Stimulated activated CD8-positive, alpha-beta memory T cell treated with anti-CD3 and anti-CD28 coated beads, Interleukin-12 subunit alpha, Interleukin-12 subunit beta, amount 100 ng/mL, for 24 hours (primary cell): ENCODE results near the gene TRAF3IP3.

ENCODE experiments used
- DNase-seq: peaks from one replicate; pipeline ENCODE4 v3.0.0-alpha.2; 2020; ENCODE audit errors: extremely low read depth

Gene TRAF3IP3

GRCh38 chr1:209737118-209737505 lies 18.7 kb upstream of the TRAF3IP3 start:
- no peak for DNase-seq

- DNase-seq: no peak
Observed at GRCh38 chr1:209738270-209738669, 17.6 kb upstream of the TRAF3IP3 start.

DNA sequence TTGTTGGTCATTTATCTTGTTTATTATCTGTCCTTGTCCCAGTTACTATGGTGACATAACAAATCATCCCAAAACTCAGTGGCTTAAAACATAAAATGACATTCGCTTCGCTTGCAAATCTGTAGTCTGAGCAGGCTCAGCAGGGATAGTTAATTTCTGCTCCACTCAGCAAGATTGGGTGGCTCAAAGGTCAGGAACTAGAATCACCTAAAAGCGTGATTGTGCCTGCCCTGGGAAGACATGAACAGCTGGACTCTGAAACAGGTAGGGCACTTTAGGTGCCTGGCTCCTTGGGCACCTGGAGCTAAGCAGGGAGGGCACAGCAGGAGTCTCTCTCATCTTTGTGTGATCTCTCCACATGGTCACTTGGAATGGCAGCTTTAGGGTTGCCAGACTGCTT lies 14.7 kb upstream of the TRAF3IP3 start:
- DNase-seq: no peak

DNA sequence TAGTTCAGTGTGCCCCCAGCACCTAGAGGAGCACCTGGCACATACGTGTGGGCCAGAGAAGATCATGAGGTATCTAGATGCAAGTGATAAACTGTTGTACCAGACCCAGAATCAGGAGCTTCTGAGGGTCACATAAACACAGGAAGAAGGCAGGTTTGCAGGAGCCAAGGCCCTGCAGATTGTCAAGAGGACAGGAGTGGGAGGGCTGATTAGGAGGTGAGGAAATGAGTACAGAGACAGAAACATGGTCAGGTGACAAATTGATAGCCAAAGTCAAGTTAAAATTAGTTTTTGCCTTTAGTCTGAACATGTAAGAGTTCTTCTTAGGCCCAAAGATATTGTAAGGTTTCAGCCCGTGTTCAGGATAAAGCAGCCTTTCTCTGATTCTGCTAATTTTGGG lies 14.0 kb upstream of the TRAF3IP3 start:
- DNase-seq: no peak

GRCh38 chr1:209742409-209743144 lies 13.3 kb upstream of the TRAF3IP3 start:
- no peak for DNase-seq

- DNase-seq: no peak
Observed at GRCh38 chr1:209743145-209743482, 12.7 kb upstream of the TRAF3IP3 start.

GRCh38 chr1:209746451-209747165 lies 9.2 kb upstream of the TRAF3IP3 start:
- no peak for DNase-seq

DNA sequence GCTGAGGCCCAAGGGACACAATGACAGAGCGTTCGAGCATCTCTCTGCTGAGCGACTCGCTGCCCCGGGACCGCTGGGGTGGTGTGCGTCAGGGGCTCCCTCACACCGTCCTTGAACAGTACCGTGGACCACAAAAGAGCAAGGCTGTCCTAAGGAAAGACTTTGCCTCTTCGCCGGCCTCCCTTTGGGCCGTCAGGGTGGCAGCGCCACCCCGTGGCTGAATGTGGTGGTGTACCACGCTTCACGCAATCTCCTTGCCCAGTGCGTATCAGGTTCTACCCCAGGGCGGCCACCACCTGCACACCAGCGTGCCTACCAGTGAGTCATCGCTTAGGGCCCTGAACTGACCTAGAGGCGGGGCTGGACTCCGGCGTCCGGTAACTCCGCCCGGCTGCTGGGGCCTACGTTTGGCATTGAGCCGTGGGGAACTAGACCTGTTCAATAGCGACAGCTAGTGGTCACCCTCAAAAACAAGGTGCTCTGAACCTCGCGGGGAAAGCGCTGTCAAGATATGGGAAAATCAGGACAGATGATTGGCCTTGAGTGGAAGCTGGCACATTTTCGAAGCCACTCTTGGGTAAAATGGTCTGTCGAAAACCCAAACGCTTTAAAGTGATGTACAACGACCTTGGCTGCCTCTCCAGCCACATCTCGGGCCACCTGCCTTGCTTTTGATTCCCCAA lies 8.1 kb upstream of the TRAF3IP3 start:
- peak; percentile 61 for DNase-seq

GRCh38 chr1:209748620-209749019 lies 7.2 kb upstream of the TRAF3IP3 start:
- DNase-seq: no peak

DNA sequence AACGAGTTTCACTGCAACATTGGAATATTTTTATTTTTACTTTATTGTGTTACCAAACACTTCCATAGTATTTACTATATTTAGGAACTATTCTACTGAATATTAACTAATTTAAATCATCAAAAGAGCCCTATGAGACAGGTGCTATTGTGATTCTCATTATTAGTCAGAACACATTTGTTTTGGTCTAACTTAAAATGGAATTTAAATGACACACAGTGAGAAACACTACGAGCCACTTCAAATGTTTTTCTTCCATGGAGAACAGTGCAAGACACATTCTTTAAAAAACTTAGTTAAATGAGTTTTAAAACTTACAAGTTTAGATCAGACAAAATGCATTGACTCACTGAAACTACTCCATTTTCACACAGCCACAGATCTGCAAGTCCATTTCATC lies 6.6 kb upstream of the TRAF3IP3 start:
- DNase-seq: no peak

DNA sequence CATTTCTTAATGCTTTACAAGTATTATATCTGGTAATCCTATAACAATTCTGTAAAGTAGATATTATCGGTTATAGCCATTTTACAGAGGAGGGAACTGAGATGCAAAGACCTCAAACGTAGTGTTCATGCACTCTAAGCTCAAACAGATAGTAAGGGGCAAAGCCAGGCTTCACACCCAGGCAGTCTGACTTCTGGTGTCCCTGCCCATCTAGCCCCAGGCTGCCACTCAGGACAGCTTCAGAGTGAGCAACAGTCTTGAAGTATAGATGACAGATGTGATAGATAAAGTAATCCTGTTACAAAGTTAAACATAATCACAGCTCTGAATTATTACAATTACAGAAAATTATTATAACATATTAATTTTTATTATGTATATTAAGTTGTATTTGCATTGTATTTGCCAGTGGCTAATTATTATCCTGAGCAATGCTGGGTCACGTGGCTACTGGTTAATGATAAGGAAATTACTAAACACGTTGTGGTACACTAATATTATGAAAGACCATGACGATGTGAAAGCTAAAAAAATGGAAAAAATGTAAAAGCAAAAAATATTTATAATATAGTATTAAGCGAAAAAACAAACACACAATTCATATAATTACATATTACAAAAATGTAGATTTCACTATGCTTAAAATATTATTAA lies 6.1 kb upstream of the TRAF3IP3 start:
- no peak for DNase-seq

- DNase-seq: no peak
Observed at GRCh38 chr1:209751627-209752231, 4.1 kb upstream of the TRAF3IP3 start.

- no peak for DNase-seq
Observed at GRCh38 chr1:209752890-209753289, 3.0 kb upstream of the TRAF3IP3 start.

GRCh38 chr1:209755256-209755655 lies 597 bp upstream of the TRAF3IP3 start:
- DNase-seq: no peak

DNA sequence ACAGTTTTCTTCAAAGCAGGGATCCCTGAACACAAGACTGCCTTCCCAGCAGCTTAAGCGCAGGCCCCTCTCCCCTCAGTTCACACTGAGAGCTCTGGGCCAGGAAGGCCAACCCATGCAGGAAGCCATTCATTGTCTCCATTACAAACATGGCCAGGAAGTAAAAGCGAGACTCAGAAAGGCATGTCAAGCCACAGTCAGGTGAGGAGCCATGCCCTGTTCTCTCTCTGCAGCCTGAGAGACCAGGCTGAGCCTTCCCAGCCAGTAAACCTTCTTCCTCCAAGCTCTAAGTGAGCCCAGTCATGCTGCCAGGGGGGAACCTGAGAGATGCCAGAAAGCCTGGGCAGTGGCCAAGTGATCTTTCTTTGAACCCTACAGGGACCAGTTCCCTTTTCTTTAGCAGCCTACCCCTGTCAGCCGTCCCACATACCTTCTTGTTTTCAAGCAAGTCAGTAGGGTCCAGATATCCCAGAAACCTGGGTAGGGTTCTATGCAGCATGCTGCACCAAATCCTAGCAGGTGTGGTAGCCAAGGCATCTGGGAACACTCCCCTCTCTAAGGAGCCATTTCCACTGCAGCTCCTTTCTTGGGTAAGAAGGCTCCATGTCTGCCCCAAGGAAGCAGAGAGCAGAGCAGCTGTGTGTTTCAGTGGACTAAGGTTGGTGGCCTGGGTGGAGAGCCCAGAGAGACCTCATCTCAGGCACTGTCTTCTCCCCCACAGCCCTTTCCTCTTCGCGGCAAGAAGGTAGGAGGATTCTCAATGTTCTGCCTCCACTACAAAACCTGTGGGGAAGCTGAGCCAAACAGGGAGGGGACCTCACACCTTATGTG lies 977 bp downstream of the TRAF3IP3 start:
- no peak for DNase-seq

DNA sequence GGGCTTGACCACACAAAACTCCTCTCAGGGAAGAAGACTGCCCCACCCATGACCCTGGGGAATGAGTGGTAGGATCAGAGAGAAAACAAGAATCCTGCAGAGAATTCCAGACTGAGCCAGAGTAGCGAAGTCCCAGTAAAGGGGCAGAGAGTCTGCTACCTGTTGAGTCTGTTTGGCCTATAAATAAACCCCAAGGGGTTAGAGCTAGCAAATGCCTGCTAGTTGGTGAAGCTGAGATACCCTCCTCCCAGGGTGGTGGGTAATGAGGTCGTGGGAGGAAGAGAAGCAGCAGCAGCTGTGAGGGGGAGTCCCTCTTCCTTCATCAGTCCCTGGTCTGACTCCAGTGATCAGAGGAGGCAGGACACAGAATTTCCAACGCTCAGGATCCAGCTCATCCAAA lies 2.5 kb downstream of the TRAF3IP3 start:
- DNase-seq: no peak

GRCh38 chr1:209759829-209760359 lies 4.0 kb downstream of the TRAF3IP3 start:
- no peak for DNase-seq

DNA sequence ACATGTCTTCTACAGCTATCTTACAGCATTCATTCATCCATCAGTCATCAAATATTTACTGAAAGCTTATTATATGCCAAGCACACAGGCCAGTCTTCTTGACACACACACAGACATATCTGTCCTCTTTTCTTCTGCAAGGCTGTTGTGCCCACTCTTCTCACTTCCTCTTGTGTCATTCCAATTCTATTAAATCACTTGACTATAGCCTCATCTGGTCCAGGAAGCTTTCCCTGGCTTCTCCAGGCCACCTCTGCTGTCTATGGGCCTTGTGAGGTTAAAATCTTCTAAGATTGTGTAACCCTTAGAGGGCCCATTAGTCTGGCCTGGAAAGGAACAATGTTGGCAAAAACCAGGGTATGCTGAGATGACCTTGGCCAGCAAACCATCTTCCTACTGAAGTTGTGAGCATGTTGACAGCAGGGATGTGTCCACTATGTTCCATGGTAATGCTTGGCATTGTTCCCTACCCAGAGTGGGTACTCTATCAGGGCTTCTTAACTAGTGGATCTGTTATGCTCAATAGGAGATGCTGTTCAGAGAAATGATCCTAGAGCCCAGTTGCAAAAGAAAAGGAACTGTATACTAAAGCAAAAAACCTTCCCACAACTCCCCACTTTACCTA lies 5.3 kb downstream of the TRAF3IP3 start:
- DNase-seq: no peak

- no peak for DNase-seq
Observed at GRCh38 chr1:209766051-209766450, 10.2 kb downstream of the TRAF3IP3 start.

DNA sequence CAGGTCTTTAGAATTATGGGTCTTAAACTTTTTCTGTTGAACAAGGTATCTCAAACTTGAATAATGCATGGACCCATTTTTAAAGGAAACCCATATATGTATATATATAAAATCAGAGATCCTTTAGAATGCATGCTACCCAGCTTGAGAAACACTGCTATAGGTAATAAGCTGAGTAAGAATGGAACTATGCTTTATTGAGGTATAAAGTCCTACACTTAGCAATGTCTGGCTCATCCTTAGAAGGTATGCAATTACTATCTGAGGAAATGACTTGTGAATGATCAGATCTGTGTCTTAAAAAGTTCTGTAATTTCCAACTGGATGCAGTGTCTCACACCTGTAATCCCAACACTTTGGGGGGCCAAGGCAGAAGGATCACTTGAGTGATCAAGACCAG lies 11.2 kb downstream of the TRAF3IP3 start:
- DNase-seq: no peak
